NCI-H2171 (cell line): Measurements from ENCODE around the gene TMEM214.
A peak's percentile ranks its signal among the peaks of the same experiment; 100 is the strongest.

Experiments
- DNase-seq: peaks from one replicate; lab custom pipeline; 2025; lab: John Stamatoyannopoulos, UW

The TMEM214 gene

DNA sequence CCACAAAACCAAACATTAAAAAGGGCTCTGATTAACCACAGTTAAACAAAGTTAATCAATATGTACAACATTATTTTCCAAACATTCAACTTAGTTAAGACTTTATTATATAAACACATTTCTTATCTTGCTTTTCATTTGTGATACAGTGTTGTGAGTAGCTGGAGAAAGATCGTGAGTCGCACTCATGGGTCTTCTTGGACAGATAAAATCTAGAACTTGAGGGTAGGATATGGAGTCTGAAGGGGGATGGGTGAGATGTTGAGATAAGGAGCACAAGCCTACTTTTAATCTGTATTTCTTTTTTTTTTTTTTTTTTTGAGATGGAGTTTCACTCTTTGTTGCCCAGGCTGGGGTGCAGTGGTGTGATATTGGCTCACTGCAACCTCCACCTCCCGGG is 22.6 kb upstream of the TMEM214 start:
- DNase-seq = no peak

DNA sequence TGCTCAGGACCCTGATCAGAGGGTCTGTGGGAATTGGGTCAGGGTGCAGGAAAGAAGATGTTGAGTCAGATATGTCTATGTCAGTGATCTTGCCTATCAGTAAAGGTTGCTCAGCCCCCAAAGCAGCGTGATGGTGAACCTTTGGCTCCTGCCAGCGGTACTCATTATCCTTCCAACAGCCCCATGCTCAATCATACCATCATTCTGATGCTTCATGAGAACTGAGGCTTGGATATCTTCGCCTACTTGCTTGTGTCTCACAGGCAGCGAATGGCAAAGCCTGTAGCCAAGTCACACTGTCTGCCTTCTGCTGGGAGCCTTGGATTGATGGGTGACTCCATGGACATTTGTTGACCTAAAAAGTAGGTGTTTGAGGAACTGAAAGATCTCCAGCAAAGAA is 19.0 kb upstream of the TMEM214 start:
- no peak for DNase-seq

DNA sequence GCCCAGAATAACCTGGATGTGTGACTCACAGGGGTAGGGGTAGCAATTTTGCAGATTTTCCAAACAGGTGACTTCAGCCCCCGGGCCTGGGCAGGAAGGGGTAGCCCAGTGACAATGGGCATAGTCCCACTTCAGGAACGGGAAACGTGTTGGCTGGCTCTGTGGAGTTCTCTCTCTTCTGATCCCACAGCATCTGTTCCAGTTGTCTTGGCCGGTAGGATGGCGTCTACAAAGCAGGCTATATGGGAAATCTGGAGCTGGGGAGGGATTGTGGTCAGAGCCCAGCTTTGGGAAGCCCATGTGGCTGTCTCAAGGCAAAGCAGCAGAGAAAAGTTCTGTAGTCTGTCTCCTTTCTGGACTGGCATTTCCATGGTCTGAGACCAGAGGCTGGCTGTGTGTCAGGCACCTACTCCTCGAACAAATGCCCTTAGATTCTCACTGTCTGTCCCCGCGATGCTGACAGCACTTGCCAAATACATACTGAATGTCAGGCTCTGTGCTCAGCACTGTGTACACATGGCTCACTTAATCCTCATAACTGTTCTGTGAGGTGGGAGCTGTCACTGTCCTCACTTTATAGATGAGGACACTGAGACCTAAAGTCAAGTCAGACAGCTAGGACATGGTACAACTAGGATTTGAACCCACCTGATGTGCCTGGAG is 17.9 kb upstream of the TMEM214 start:
- no peak for DNase-seq

DNA sequence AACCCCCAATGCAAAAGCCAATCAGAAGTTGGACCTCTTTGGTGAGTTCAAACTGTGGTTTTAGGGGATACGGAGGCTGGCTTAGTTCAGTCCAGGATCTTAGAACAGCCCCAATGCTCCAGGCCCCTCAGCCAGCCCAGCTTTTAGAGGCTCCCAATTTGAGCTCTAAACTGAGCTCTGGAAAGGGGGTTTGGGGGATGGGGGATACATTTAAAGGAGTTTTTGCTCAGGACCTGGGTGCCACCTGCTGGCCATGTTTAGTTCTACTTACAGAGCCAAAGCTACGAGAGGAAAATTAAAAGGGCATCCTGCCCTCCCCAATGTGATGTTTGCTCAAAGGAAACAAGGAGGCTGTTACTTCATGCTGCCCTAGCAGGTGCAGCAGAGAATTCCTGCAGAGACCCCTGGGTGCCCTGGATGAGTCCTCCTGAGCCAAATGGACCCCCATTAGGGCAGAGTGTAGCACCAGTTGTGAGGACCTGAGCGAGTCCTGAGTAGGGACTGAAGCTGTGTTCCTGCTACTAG is 15.9 kb upstream of the TMEM214 start:
- peak; percentile 55 for DNase-seq

DNA sequence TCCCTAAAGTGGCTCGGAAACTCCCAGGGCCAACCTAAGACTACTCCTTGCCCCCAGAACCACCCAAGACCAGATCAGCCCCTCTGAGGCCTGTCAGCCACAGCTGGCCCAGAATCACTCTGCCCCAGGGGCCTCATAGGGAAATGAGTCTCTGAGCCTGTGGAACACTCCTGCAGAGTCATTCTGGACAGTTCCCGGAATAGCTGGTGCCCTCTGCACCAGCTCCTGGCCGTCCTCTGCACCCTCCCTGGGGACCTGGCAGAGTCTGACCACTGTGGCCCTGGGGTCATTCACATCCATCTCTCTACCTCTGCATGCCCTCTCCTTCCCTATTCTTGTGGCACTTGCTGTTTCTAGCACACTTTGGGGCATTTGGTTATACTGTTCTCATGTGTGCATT is 14.6 kb upstream of the TMEM214 start:
- DNase-seq = no peak

DNA sequence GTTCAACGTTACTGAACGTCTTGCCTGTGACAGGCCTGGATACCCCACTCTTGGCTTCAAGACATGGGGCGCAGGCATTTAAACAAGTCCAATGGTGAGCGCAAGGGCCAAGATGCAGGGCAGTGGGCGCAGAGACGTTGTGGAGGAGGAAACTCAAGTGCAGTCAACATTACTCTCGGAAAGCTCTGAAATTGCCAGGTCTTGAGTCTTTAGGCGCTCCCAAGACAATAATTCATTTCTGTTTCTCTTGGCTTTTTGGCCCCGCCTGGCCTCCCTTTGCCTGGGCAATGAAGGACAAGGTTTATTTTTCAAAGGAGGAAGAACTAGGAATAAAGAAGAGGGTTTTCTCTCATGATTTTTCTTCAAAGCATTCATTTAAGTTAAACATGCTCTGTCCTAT is 13.3 kb upstream of the TMEM214 start:
- no peak for DNase-seq

DNA sequence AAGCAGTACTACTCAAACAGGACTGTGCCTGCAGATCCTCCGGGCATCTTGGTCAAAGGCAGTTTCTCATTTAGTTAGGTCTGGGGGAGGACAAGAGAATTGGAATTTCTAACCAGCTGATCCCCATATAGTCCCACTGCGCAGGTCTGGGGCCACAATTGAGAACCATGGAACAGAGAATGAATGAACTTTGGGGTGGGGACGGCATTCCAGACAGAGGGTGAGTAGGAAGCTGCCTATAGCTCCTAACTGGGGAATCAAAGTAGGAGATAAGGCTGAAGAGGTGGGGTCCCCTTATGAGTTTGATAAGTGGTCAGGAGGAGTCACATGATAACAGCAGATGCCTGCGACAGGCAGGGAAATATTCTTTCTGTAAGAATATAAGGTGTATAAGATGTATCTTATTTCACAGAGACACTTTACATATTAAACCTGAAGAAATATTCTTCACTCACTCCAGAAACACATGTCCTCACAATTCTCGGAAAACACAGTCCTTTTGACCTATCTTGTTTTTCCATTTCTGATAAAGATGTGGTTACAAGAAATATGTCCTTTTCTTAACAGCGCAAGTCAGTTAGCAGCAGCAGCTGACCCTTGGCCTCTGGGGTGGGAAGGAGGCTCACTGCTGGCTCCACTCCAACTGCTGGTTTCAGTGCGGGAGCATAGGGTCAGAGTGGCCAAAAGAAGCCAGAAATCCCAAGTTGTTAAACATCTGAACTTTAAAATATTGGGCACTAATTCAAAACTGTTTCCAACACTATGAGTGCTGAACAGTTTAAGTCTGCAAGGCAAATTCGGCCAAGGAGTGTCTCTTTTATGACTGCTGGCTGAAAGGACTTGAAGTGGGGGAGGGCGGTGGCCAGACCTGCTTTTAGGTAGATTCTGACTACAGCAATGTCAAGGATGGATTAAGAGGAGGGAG is 12.6 kb upstream of the TMEM214 start:
- no peak for DNase-seq

DNA sequence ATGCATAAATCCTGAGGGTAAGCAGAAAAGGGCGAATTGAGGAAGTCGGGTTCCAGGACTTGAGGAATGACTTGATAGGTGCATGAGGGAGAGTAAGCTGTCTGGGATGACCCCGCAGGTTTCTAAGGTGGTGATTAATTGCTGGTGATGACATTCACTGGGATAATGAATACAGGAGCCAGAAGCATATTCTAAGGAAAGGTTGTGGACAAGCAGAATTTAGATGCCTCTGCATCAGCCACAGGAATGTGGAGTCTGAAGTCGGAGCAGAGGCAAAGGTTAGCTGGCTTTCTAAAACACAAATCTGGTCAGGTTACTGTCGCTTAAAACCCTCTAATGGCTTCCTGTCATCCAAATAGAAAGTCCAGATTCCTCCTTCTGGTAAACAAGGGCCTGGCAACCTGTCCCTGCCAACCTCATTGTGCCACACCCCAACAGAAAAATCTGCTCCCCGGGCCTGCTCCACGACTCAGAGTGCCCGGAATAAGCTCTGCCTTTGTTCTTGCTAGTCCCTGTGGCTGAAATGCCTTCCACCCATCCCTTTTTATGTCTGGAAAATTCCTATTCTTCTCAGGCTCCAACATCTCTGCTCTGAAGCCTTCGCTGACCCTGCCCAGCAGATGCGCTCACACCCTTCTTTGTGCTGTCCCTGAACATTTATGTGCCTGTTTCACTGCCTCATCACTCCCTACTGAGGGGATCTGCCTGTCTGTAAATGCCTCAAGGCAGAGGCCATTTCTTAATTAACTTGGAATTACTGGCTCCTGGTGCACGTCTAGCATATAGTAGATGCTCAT is 11.3 kb upstream of the TMEM214 start:
- DNase-seq = no peak

DNA sequence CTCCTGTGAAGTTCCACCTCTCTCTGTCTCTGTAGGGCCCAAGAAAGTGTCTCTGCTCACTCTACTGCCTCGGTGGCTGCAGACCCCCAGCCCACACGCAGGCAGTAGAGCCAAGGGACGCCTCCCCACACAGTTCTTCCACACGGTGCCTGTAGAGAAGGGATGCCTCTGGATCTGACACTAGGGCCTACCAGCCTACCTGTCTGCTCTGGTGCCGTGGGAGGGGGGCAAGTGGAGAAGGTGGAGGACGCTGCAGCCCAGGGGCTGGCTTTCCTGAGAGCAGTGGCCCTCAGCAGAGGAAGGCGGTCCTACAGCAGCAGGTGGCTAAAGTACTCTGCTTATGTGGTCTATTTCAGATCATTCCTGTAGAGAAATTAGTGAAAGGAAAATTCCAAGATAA is 9.0 kb upstream of the TMEM214 start:
- DNase-seq = no peak

DNA sequence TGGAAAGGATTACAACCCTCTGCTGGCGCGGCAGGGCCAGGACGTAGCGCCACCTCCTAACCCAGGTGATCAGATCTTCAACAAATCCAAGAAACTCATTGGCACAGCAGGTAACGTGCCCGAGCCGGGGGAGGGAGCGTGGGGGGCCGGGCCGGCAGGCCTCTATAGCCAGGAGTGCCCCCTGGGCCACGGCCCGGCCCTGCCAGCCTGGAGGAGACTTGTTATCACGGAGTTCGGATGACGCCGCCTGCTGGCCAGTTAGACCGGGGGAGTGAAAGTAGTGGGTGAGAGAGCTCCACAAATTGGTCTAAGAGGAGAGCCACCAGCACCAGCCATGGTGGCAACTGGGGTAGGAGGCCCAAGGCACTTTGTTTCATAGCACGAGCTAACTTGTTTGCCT is 8.6 kb upstream of the TMEM214 start:
- no peak for DNase-seq

DNA sequence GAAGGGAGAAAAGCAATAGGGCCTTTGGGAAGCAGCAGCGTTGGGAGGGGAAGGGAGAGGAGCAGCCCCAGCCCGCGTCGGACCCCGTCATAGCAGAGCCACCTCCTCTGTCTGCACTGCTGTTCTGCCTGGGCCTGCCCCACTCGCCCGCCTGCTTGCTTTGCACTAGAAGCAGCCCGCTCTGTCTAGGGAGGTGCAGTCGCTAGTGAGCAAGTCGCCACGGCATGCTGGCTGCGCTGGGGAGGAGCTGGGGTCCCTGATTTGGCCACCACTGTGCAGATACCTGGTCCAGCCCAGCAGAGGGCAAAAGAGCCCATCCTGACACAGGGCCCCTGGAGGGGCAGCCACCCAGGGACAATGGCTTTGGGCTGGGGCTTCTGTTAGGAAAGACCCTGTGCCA is 8.0 kb upstream of the TMEM214 start:
- DNase-seq = no peak

DNA sequence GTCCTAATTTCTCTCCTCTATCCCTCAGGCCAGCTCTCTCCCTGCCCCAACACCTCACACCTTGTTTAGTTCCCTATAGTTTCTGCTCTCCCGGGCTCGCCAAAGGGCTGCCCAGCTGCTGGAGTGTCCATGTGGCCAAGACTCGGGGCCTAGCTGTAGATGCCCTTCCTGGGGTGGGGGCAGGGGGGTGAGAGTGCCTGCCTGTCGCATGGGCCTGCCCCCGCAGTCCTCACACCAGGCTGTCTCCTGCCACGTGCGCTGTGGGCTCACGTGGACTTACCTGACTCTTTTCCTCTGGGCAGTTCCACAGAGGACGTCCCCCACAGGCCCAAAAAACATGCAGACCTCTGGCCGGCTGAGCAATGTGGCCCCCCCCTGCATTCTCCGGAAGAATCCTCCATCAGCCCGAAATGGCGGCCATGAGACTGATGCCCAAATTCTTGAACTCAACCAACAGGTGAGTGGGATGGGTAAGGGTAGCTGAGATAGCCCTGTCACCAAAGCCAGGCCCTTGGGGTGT is 7.4 kb upstream of the TMEM214 start:
- DNase-seq = no peak

DNA sequence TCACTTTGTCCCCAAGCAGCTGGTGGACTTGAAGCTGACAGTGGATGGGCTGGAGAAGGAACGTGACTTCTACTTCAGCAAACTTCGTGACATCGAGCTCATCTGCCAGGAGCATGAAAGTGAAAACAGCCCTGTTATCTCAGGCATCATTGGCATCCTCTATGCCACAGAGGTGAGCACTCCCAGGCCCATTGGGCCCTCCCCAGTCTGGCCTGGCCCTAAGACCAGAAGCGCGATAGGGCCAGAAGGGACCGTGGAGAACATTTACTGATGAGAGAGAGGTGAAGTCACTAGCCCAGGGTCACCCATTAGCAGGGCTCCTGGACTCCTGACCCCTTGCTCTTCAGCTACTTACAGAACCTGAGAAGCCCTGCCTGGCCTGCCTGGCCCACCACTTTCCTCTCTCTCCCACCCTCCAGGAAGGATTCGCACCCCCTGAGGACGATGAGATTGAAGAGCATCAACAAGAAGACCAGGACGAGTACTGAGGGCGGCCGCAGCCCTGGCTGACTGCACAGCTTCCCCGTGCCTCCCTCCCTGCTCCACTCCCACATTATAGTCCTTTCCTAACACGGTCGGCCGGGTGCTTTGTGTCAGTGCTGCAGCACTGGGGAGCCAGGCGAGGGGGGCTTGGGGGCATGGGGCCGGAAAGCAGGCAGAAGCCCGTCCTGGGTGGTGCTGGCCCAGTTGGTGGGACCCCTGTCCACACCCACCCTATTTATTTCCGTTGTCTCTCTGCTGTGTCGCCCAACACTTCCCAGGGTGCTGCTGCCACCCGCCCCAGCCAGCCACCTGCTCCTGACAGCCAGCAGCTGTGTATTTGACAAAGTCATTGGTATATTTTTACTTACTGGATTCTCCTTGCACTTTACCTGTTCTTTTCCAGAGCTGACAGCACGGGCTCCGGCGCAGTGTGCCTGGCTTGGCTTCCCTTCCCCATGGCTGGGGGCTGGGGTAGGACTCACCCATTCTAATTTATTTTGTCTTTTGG is 6.6 kb upstream of the TMEM214 start:
- DNase-seq = no peak

DNA sequence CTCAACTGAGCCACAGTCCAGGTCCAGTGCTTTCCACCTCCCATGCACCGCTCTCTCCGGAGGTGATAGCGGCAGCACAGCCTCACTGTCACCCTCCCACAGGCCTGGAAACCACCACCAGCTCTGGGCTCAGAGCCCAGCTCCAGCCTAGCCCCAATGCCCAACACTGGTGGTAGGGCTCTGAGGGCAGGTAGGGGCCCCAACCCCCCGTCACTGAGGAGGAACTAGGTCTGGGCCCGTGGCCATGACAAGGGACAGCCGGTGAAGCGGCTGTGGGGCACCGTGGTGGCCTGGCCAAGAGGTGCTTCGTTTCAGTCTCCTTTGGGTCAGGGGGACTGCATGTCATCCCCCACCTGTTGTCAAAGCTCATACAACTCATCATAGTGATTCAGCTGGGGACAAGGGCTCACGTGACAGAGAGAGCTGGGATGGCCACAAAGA is 5.5 kb upstream of the TMEM214 start:
- no peak for DNase-seq

DNA sequence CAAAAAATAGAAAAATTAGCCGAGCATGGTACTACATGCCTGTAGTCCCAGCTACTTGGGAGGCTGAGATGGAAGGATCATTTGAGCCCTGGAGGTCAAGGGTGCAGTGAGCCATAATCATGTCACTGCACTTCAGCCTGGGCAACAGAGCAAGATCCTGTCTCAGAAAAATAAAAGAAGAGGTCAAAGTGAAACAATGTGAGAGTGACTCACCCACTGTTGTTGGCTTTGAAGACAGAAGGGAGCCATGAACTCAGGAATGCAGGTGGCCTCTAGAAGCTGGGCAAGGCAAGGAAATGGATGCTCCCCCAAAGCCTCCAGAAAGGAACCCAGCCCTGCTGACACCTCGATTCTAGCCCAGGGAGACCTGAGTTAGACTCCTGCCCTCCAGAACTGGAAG is 3.7 kb upstream of the TMEM214 start:
- no peak for DNase-seq

DNA sequence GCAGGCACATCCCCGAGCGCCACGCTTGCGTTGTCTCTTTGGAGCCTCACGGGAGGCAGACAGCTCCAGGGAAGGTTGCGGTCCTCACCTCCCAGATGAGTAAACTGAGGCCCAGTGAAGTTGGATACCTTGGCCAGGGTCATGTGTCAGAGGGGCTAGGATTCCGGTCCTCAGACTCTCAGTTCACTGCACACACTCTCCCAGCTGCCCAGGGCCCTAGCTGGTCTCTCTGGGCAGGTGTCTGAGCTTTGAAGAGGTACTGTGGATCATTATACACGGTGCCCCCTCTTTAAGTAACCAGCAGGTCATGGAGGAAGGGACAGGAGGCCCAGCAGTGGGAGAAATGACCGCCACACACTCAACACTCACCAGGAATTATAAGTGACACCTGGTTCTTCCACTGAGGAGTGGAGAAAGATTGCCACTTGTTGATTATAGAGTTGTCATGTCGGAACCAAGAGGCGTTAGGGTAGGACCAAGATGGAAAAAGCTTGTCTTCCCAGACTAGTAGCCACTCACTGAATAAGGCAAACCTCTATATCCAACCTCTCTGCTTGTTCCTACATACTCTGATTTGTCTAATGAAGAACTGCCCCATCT is 588 bp downstream of the TMEM214 start:
- no peak for DNase-seq

DNA sequence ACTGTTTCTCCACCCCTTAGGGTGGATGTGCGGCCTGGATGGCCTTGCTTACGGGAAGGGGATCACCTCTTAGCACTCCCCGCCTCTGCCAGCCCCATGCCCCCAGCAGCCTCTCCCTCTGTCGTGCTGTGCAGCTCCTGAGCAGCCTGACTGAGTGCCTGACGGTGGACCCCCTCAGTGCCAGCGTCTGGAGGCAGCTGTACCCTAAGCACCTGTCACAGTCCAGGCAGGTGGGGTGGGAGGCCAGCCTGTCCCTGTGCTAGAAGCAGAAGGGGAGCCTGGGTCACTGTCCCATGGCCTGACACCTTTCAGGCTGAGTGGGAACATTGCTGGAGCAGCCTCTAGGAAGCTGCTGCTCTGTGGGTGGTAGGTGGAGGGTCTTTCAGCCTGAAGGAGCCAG is 5.2 kb downstream of the TMEM214 start:
- no peak for DNase-seq

DNA sequence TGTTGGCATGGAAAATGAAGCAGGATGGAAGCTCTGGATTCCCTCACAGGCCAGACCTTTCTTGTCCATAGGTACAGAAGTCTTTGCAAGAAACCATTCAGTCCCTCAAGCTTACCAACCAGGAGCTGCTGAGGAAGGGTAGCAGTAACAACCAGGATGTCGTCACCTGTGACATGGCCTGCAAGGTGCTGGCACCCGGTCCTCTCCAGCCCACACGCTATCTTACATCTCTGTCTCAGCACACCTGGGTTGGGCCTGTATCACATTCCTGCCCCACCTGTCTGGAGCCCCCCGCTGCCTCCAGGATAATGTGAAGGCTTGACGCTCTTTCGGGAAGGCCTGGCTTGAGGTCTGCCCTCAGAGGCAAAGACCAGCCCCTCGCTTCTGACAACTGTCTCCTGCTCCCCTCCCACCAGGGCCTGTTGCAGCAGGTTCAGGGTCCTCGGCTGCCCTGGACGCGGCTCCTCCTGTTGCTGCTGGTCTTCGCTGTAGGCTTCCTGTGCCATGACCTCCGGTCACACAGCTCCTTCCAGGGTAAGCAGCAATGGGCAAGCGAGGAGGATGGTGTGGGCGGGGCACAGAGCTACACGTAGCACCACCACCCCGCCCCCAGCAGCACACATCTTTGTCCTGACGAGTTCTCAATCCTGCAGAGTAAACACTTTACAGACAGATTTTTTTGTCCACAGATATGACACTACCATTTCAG is 6.0 kb downstream of the TMEM214 start:
- DNase-seq = no peak

DNA sequence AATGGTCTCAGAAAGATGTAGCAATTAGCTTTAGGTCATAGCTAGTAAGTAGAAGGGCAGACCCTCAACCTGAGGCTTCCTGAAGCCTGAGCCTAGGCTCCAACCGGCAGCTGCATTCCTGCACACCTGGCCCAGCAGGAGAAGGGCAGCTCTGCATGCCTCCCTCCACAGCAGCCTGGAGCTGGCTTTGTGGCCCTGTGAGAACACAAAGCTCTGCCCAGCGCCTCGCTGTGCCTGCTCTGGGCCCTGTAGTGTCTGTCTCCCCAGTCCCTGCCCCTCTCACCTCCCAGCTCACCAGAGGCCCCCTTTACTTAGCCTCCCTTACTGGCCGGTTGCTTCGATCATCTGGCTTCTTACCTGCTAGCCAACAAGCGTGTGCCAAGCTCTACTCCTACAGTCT is 6.7 kb downstream of the TMEM214 start:
- no peak for DNase-seq

DNA sequence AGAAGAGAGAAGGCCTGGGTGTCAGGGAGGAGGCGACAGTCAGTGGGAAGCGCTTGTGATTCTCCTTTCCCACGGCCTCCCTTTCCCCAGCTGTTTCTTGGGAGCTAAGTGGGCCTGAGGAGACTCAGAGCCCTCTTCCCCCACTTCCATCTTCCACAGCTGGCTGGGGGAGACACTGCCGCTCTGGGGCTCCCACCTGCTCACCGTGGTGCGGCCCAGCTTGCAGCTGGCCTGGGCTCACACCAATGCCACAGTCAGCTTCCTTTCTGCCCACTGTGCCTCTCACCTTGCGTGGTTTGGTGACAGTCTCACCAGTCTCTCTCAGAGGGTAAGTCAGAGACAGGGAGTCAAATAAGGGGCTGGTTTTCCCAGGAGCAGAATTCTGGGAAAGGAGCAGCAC is 7.1 kb downstream of the TMEM214 start:
- no peak for DNase-seq
